Measurements from ENCODE around the gene LYPD8.
"Not testable (repeated sequence)": the region's sequence is repeated elsewhere in the genome, so short reads cannot be mapped to it uniquely, and the experiment has no call there.

The LYPD8 gene

GRCh38 chr1:248755517-248755916 lies at the start of gene LYPD8:
Gene LYPD8, minus strand, starts transcription at chr1:248755759. Its CDS starts 4,678 bp downstream, at chr1:248751081.
- Mint-ChIP-seq H3K9me3 (no peaks in the 10 kb centered on the region), H3K4me3 (no peak within 1 kb of the TSS), H3K27me3 (peaks cover 12% of the 10 kb centered on the region), H3K4me1 (ENCODE audit: low read depth) (peaks cover 13% of the 10 kb centered on the region), H3K27ac (no peak within 1 kb of the TSS), H3K36me3 (ENCODE audit: low read depth) (no peaks in the 10 kb centered on the region)
- no peak for DNase-seq

- Mint-ChIP-seq H3K27ac (no peak overlapping the region), H3K27me3 (peaks cover 14% of the 10 kb centered on the region), H3K9me3 (no peaks in the 10 kb centered on the region), H3K36me3 (ENCODE audit: low read depth) (no peaks in the 10 kb centered on the region), H3K4me3 (no peak overlapping the region), H3K4me1 (ENCODE audit: low read depth) (peaks cover 5% of the 10 kb centered on the region)
- no peak for DNase-seq
Observed at GRCh38 chr1:248804771-248805681, 49.5 kb upstream of the LYPD8 start.

- not testable (repeated sequence) for H3K9me3 Mint-ChIP-seq; H3K27ac Mint-ChIP-seq; H3K36me3 Mint-ChIP-seq (ENCODE audit: low read depth); H3K4me3 Mint-ChIP-seq; DNase-seq; H3K4me1 Mint-ChIP-seq (ENCODE audit: low read depth)
- peaks cover 16% of the 10 kb centered on the region for H3K27me3 Mint-ChIP-seq
Observed at GRCh38 chr1:248803501-248803900, 47.9 kb upstream of the LYPD8 start.

- Mint-ChIP-seq H3K4me3 (no peak overlapping the region), H3K27me3 (peaks cover 23% of the 10 kb centered on the region), H3K4me1 (ENCODE audit: low read depth) (peaks cover 5% of the 10 kb centered on the region), H3K9me3 (no peaks in the 10 kb centered on the region), H3K36me3 (ENCODE audit: low read depth) (no peaks in the 10 kb centered on the region), H3K27ac (no peak overlapping the region)
- DNase-seq: no peak
Observed at GRCh38 chr1:248802454-248802853, 46.9 kb upstream of the LYPD8 start.

- DNase-seq: no peak
- H3K4me1 Mint-ChIP-seq (ENCODE audit: low read depth): peaks cover 5% of the 10 kb centered on the region
- no peaks in the 10 kb centered on the region for H3K36me3 Mint-ChIP-seq (ENCODE audit: low read depth)
- peaks cover 30% of the 10 kb centered on the region for H3K27me3 Mint-ChIP-seq
- no peak overlapping the region for H3K4me3 Mint-ChIP-seq
- peaks cover 3% of the 10 kb centered on the region for H3K9me3 Mint-ChIP-seq
- no peak overlapping the region for H3K27ac Mint-ChIP-seq
Observed at GRCh38 chr1:248800459-248800858, 44.9 kb upstream of the LYPD8 start.

GRCh38 chr1:248798791-248799190 lies 43.2 kb upstream of the LYPD8 start:
- Mint-ChIP-seq H3K36me3 (ENCODE audit: low read depth) (no peaks in the 10 kb centered on the region), H3K4me3 (no peak overlapping the region), H3K27ac (no peak overlapping the region), H3K4me1 (ENCODE audit: low read depth) (peaks cover 3% of the 10 kb centered on the region), H3K27me3 (peaks cover 30% of the 10 kb centered on the region), H3K9me3 (peaks cover 11% of the 10 kb centered on the region)
- DNase-seq: no peak

GRCh38 chr1:248794663-248795062 lies 39.1 kb upstream of the LYPD8 start:
- not testable (repeated sequence) for DNase-seq; H3K27ac Mint-ChIP-seq; H3K4me3 Mint-ChIP-seq; H3K36me3 Mint-ChIP-seq (ENCODE audit: low read depth); H3K4me1 Mint-ChIP-seq (ENCODE audit: low read depth)
- H3K27me3 Mint-ChIP-seq: peaks cover 15% of the 10 kb centered on the region
- peaks cover 13% of the 10 kb centered on the region for H3K9me3 Mint-ChIP-seq

- H3K27me3 Mint-ChIP-seq: peaks cover 17% of the 10 kb centered on the region
- no peak overlapping the region for H3K4me3 Mint-ChIP-seq
- peaks cover 13% of the 10 kb centered on the region for H3K9me3 Mint-ChIP-seq
- H3K27ac Mint-ChIP-seq: no peak overlapping the region
- H3K36me3 Mint-ChIP-seq (ENCODE audit: low read depth): no peaks in the 10 kb centered on the region
- peaks cover 5% of the 10 kb centered on the region for H3K4me1 Mint-ChIP-seq (ENCODE audit: low read depth)
- DNase-seq: no peak
Observed at GRCh38 chr1:248793592-248793991, 38.0 kb upstream of the LYPD8 start.

- H3K27me3 Mint-ChIP-seq: peaks cover 10% of the 10 kb centered on the region
Observed at GRCh38 chr1:248792342-248792741, 36.8 kb upstream of the LYPD8 start.

GRCh38 chr1:248791010-248791409 lies 35.5 kb upstream of the LYPD8 start:
- Mint-ChIP-seq H3K36me3 (ENCODE audit: low read depth) (no peaks in the 10 kb centered on the region), H3K27ac (no peak overlapping the region), H3K4me3 (no peak overlapping the region), H3K27me3 (peaks cover 4% of the 10 kb centered on the region), H3K9me3 (peaks cover 11% of the 10 kb centered on the region), H3K4me1 (ENCODE audit: low read depth) (peaks cover 5% of the 10 kb centered on the region)
- DNase-seq: no peak

More at GRCh38 chr1:248792342-248792741, 36.8 kb upstream of the LYPD8 start:
- DNase-seq: no peak
- H3K36me3 Mint-ChIP-seq (ENCODE audit: low read depth): no peaks in the 10 kb centered on the region
- H3K4me3 Mint-ChIP-seq: no peak overlapping the region
- H3K9me3 Mint-ChIP-seq: peaks cover 13% of the 10 kb centered on the region
- H3K4me1 Mint-ChIP-seq (ENCODE audit: low read depth): peaks cover 5% of the 10 kb centered on the region
- no peak overlapping the region for H3K27ac Mint-ChIP-seq

- H3K9me3 Mint-ChIP-seq: peaks cover 10% of the 10 kb centered on the region
- peaks cover 5% of the 10 kb centered on the region for H3K4me1 Mint-ChIP-seq (ENCODE audit: low read depth)
- no peak overlapping the region for H3K27ac Mint-ChIP-seq
Observed at GRCh38 chr1:248790456-248790855, 34.9 kb upstream of the LYPD8 start.

GRCh38 chr1:248789337-248789736 lies 33.8 kb upstream of the LYPD8 start:
- H3K36me3 Mint-ChIP-seq (ENCODE audit: low read depth); H3K4me1 Mint-ChIP-seq (ENCODE audit: low read depth); H3K27ac Mint-ChIP-seq; DNase-seq; H3K9me3 Mint-ChIP-seq; H3K27me3 Mint-ChIP-seq; H3K4me3 Mint-ChIP-seq: not testable (repeated sequence)

More at GRCh38 chr1:248790456-248790855, 34.9 kb upstream of the LYPD8 start:
- no peak overlapping the region for H3K4me3 Mint-ChIP-seq
- no peak for DNase-seq
- peaks cover 8% of the 10 kb centered on the region for H3K27me3 Mint-ChIP-seq
- no peaks in the 10 kb centered on the region for H3K36me3 Mint-ChIP-seq (ENCODE audit: low read depth)

- Mint-ChIP-seq H3K4me1 (ENCODE audit: low read depth) (no peaks in the 10 kb centered on the region), H3K4me3 (no peak overlapping the region), H3K27ac (no peak overlapping the region), H3K36me3 (ENCODE audit: low read depth) (no peaks in the 10 kb centered on the region), H3K27me3 (peaks cover 9% of the 10 kb centered on the region), H3K9me3 (no peaks in the 10 kb centered on the region)
- no peak for DNase-seq
Observed at GRCh38 chr1:248788327-248788726, 32.8 kb upstream of the LYPD8 start.

- no peak overlapping the region for H3K27ac Mint-ChIP-seq
- no peak for DNase-seq
- H3K27me3 Mint-ChIP-seq: peaks cover 16% of the 10 kb centered on the region
- no peaks in the 10 kb centered on the region for H3K36me3 Mint-ChIP-seq (ENCODE audit: low read depth)
- H3K9me3 Mint-ChIP-seq: no peaks in the 10 kb centered on the region
- H3K4me1 Mint-ChIP-seq (ENCODE audit: low read depth): no peaks in the 10 kb centered on the region
- no peak overlapping the region for H3K4me3 Mint-ChIP-seq
Observed at GRCh38 chr1:248787430-248787829, 31.9 kb upstream of the LYPD8 start.

GRCh38 chr1:248786156-248786555 lies 30.6 kb upstream of the LYPD8 start:
- no peak overlapping the region for H3K4me3 Mint-ChIP-seq
- no peaks in the 10 kb centered on the region for H3K4me1 Mint-ChIP-seq (ENCODE audit: low read depth)
- peaks cover 26% of the 10 kb centered on the region for H3K27me3 Mint-ChIP-seq
- no peak for DNase-seq
- H3K9me3 Mint-ChIP-seq: peaks cover 5% of the 10 kb centered on the region
- H3K27ac Mint-ChIP-seq: no peak overlapping the region
- H3K36me3 Mint-ChIP-seq (ENCODE audit: low read depth): no peaks in the 10 kb centered on the region
